ENCODE data around the gene ZNF423.

GRCh38 chr16:49733313-49734009 is 122.5 kb downstream of the ZNF423 start:
- no peak for TF ChIP-seq CTCF (IDR thresholded peaks at IDR 0.05; ENCODE audit: low read depth, low read length, poor library complexity, severe bottlenecking)
- TF ChIP-seq EZH2phosphoT487 (IDR thresholded peaks at IDR 0.05; ENCODE audit: borderline replicate concordance, low read length): no peak

Measured in DOHH2 (cell line).